OCI-LY7 (cell line): ENCODE results near the gene CLCN2. TPM values are rescaled to one million over a fixed set of nuclear protein-coding genes. Genes with fewer than 3 reads are reported as not detected.

Experiments used
- BruUV-seq: library from RNA; stranded (reverse); fragments of 400-500 nt; replicated peaks from 2 replicates; lab custom pipeline; 2021; lab: Mats Ljungman, UMichigan
- CTCF ChIA-PET: fragments of 300-600 bp; sonication (Branson Sonifier 250); formaldehyde crosslinking; loops from one replicate; lab custom pipeline; 2022; ENCODE audit warnings: antibody characterized with exemption; ENCODE audit not compliant: unreplicated experiment; lab: Charles Lee
- POLR2A ChIA-PET: fragments of 300-600 bp; sonication (Branson Sonifier 250); formaldehyde crosslinking; loops from one replicate; lab custom pipeline; 2022; ENCODE audit warnings: antibody characterized with exemption; lab: Charles Lee
- DNase-seq: peaks from one replicate; pipeline ENCODE4 v3.0.0-alpha.2; 2015; ENCODE audit warnings: low spot score
- H2AFZ ChIP-seq: fragments of 200-600 bp; sonication (generic), shearing (Covaris generic); 2 replicates; pipeline ENCODE4 v1.6.1; 2014; ENCODE audit warnings: mild to moderate bottlenecking, antibody characterized with exemption, low read length, moderate library complexity
- H3K27ac ChIP-seq: fragments of 200-600 bp; sonication (generic); 2 replicates; pipeline ENCODE4 v1.5.1; 2014; ENCODE audit warnings: mixed run types, low read depth, mild to moderate bottlenecking, moderate library complexity, low read length, inconsistent platforms; ENCODE audit not compliant: poor library complexity, severe bottlenecking
- H3K36me3 ChIP-seq: fragments of 200-600 bp; sonication (generic); 2 replicates; pipeline ENCODE4 v1.6.1; 2014; ENCODE audit warnings: mild to moderate bottlenecking, antibody characterized with exemption, low read length, moderate library complexity, mixed read lengths; ENCODE audit not compliant: insufficient read depth
- H3K4me1 ChIP-seq: fragments of 200-600 bp; sonication (generic); 2 replicates; pipeline ENCODE4 v1.5.1; 2014; ENCODE audit warnings: mild to moderate bottlenecking, low read length; ENCODE audit not compliant: insufficient read depth, poor library complexity, severe bottlenecking
- H3K4me2 ChIP-seq: fragments of 200-600 bp; sonication (generic); 2 replicates; pipeline ENCODE4 v1.6.1; 2014; ENCODE audit warnings: mild to moderate bottlenecking, low read length
- H3K4me3 ChIP-seq: fragments of 200-600 bp; sonication (generic); 2 replicates; pipeline ENCODE4 v1.5.1; 2014; ENCODE audit warnings: mild to moderate bottlenecking, low read depth, low read length; ENCODE audit not compliant: poor library complexity, severe bottlenecking
- H3K79me2 ChIP-seq: fragments of 200-600 bp; sonication (generic); 2 replicates; pipeline ENCODE4 v1.6.1; 2016; ENCODE audit warnings: low read depth, mild to moderate bottlenecking, low read length, moderate library complexity, mixed read lengths; ENCODE audit not compliant: insufficient read depth
- H3K9me2 ChIP-seq: fragments of 200-600 bp; sonication (generic); 2 replicates; pipeline ENCODE4 v1.6.1; 2016; ENCODE audit warnings: mild to moderate bottlenecking, low read length, mixed read lengths; ENCODE audit not compliant: insufficient read depth
- H3K9me3 ChIP-seq: fragments of 200-600 bp; sonication (generic); 2 replicates; pipeline ENCODE4 v1.6.1; 2014; ENCODE audit warnings: mild to moderate bottlenecking, mixed run types, low read length, mixed read lengths
- H4K20me1 ChIP-seq: fragments of 200-600 bp; sonication (generic); 2 replicates; pipeline ENCODE4 v1.6.1; 2014; ENCODE audit warnings: mild to moderate bottlenecking, antibody characterized with exemption, low read length, moderate library complexity, mixed read lengths; ENCODE audit not compliant: insufficient read depth
- EZH2phosphoT487 ChIP-seq: fragments of 200-600 bp; sonication (generic); IDR thresholded peaks from 2 replicates; pipeline ENCODE4 v1.6.1; 2018; ENCODE audit warnings: low read depth, borderline replicate concordance, mild to moderate bottlenecking, mixed run types, antibody characterized with exemption, low read length, moderate library complexity, mixed read lengths
- intact Hi-C: fragments of 100-400 bp; cut with micrococcal nuclease; formaldehyde crosslinking; loops from one replicate; pipeline ENCODE4 v1.10.0; 2022; ENCODE audit not compliant: unreplicated experiment
- total RNA-seq, 2 experiments: library from RNA; depleted of rRNA in 1 of 2; stranded (reverse); fragments of >200 nt in 1 of 2; shearing (Covaris generic) in 1 of 2; gene quantifications; 2 replicates each; pipeline ENCODE4 v1.2.3, GENCODE V29; 2014 to 2022
- TF ChIP-seq, protein P1 (sequence below): fragments of 200-600 bp; sonication (generic); conservative IDR thresholded peaks from 2 replicates; pipeline ENCODE4 v1.5.1; 2014; ENCODE audit warnings: mild to moderate bottlenecking, antibody characterized with exemption, low read length, moderate library complexity, mixed read lengths

CLCN2 gene
- total RNA-seq, 2 experiments from 2014 or later = 4.2 to 15.0 TPM

GRCh38 chr3:184409331-184409926, 48.0 kb upstream of the CLCN2 start:
- Histone ChIP-seq H3K36me3 (no peaks in the 10 kb centered on the region), H2AFZ (no peak overlapping the region), H3K4me2 (no peak overlapping the region), H3K4me1 (no peaks in the 10 kb centered on the region), H3K79me2 (no peaks in the 10 kb centered on the region), H3K27ac (no peak overlapping the region), H3K9me2 (no peaks in the 10 kb centered on the region), H3K9me3 (no peaks in the 10 kb centered on the region), H3K4me3 (no peak overlapping the region), H4K20me1 (no peaks in the 10 kb centered on the region)
- TF ChIP-seq EZH2phosphoT487 = no peak
- TF ChIP-seq, protein P1, sequence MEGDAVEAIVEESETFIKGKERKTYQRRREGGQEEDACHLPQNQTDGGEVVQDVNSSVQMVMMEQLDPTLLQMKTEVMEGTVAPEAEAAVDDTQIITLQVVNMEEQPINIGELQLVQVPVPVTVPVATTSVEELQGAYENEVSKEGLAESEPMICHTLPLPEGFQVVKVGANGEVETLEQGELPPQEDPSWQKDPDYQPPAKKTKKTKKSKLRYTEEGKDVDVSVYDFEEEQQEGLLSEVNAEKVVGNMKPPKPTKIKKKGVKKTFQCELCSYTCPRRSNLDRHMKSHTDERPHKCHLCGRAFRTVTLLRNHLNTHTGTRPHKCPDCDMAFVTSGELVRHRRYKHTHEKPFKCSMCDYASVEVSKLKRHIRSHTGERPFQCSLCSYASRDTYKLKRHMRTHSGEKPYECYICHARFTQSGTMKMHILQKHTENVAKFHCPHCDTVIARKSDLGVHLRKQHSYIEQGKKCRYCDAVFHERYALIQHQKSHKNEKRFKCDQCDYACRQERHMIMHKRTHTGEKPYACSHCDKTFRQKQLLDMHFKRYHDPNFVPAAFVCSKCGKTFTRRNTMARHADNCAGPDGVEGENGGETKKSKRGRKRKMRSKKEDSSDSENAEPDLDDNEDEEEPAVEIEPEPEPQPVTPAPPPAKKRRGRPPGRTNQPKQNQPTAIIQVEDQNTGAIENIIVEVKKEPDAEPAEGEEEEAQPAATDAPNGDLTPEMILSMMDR = no peak
- ChIA-PET POLR2A (no interaction called here), CTCF (no interaction called here)
- DNase-seq = no peak
- intact Hi-C loops = no loop called here
- no TSS peak for BruUV-seq

DNA sequence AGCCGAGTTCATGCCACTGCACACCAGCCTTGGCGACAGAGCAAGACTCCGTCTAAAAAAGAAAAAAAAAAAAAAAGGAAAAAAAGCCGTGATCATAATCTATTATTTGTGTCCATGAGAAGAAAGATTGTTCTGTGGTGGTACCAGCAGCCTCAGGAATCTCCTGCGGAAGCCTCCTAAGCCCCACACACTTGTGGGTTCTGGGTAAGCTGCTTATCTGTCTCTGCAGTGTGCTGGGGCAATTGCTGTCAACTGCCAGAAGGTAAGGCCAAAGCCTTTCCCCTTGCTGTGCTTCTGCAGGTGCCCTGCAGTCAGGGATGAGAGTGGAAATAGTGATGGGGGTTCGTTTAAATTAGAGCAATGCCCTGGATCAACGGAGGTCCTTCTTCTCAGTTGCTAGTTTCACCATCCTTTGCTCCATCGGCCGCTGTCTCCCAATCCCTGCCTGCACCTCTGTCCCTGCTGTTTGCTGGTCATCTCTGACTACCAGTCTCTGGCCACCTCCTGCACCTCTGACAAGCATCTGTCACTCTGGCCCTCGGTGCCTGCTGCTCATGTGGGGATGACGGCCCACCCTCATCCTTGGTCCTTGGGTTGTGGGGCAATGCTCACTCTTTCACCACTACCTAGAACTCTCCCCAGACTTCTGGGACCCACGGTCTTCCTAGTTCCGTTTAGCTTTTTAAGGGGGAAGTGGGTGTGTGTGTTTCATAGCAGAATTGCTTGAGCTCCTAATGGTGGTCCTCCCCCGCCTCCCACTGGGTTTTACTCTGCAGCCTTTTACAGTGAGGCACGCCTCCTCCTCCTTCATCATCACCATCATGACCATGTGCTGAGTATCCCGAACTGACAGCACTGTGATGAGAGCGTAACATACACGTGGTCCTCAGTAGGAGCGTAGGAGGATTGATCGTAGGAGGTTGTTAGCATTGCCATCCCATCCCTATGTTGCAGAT, 43.9 kb upstream of the CLCN2 start:
- Histone ChIP-seq H3K4me1 (no peaks in the 10 kb centered on the region), H3K36me3 (no peaks in the 10 kb centered on the region), H3K9me2 (no peaks in the 10 kb centered on the region), H3K9me3 (no peaks in the 10 kb centered on the region), H3K27ac (no peak overlapping the region), H4K20me1 (no peaks in the 10 kb centered on the region), H3K4me2 (no peak overlapping the region), H3K4me3 (no peak overlapping the region), H3K79me2 (no peaks in the 10 kb centered on the region), H2AFZ (no peak overlapping the region)
- no TSS peak for BruUV-seq
- POLR2A ChIA-PET = no interaction called here
- DNase-seq = no peak
- no peak for TF ChIP-seq EZH2phosphoT487
- TF ChIP-seq, protein P1 = no peak
- intact Hi-C loops = no loop called here
- CTCF ChIA-PET = no interaction called here

DNA sequence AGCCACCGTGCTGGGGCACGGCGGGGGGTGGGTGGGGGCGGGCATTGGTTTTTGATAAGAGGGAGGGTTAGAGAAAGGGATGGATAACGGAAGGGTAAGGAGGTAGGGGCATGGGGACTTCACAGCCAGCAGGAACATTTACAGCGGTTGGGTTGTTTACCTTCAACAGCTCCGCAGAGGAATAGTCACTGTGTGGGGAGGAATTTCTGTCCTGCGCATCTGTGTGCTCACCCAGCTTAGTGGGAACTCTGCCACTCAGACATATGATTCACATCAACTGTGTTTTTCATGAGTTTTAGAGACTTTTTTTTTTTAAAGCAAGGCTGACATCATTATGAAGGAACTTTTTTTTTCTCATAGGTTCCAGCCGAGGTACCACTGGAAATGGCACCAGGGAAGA, 38.0 kb upstream of the CLCN2 start:
- DNase-seq = no peak
- Histone ChIP-seq H3K9me2 (no peaks in the 10 kb centered on the region), H2AFZ (no peak overlapping the region), H3K4me3 (no peak overlapping the region), H3K4me2 (no peak overlapping the region), H3K4me1 (no peaks in the 10 kb centered on the region), H3K9me3 (no peaks in the 10 kb centered on the region), H3K79me2 (no peaks in the 10 kb centered on the region), H3K27ac (no peak overlapping the region), H3K36me3 (no peaks in the 10 kb centered on the region), H4K20me1 (no peaks in the 10 kb centered on the region)
- no peak for TF ChIP-seq EZH2phosphoT487
- TF ChIP-seq, protein P1 = no peak
- CTCF ChIA-PET = no interaction called here
- POLR2A ChIA-PET = interaction anchor here (0.7 kb wide), 1 partner anchor 131 kb away, joined by 3 read pairs; no protein-coding TSS in a partner anchor
- BruUV-seq = no TSS peak
- intact Hi-C loops = loop anchor here (10.0 kb wide), 1 partner anchor 375 kb away; no protein-coding TSS in a partner anchor
